A549 (cell line): ENCODE measurements around the gene POU2F3. TPM values are rescaled to one million over a fixed set of nuclear protein-coding genes. Genes with fewer than 3 reads are reported as not detected.

ENCODE experiments used
- ATAC-seq, 2 experiments: fragments of 200-7000 bp in 1 of 2; fragments of >200 bp in 1 of 2; cut with Nextera tagmentation in 1 of 2; cut with Tn5 transposase in 1 of 2; 3 replicates each; pipeline versions ENCODE4 v1.8.0 to v1.9.1; 2018 to 2020; ENCODE audit warnings: mild to moderate bottlenecking in 1 of 2, moderate library complexity in 1 of 2
- CTCF ChIA-PET: fragments of 300-600 bp; sonication (Branson Sonifier 250); formaldehyde crosslinking; extraction: SDS; loops from one replicate; lab custom pipeline; 2021; ENCODE audit warnings: antibody characterized with exemption, inconsistent platforms; lab: Yijun Ruan, JAX
- POLR2A ChIA-PET: fragments of 350-600 bp; formaldehyde crosslinking; extraction: SDS; loops from one replicate; lab custom pipeline; 2021; ENCODE audit warnings: antibody characterized with exemption, inconsistent platforms; lab: Yijun Ruan, JAX
- DNase-seq, 2 experiments: peaks; one replicate each; pipeline versions ENCODE4 v3.0.0 to v3.0.0-alpha.2; 2011 to 2016; ENCODE audit warnings: low read depth in 1 of 2, low spot score in 1 of 2
- FAIRE-seq: peaks from 2 replicates; lab custom pipeline; 2011; peaks lifted over from hg19 to GRCh38; lab: Jason Lieb, UNC
- H3K27ac ChIP-seq, 2 experiments: fragments of >200 bp; sonication (Bioruptor Twin); formaldehyde crosslinking; 3 replicates each; pipeline ENCODE4 v1.5.1; 2016 to 2017
- H3K4me1 ChIP-seq: fragments of >200 bp; sonication (Bioruptor Twin); formaldehyde crosslinking; 3 replicates; pipeline ENCODE4 v1.6.1; 2016
- H3K4me2 ChIP-seq: fragments of >200 bp; sonication (Bioruptor Twin); formaldehyde crosslinking; 3 replicates; pipeline ENCODE4 v1.6.1; 2016
- H3K4me3 ChIP-seq: fragments of >200 bp; sonication (Bioruptor Twin); formaldehyde crosslinking; 3 replicates; pipeline ENCODE4 v1.5.1; 2016
- H3K9me3 ChIP-seq: fragments of >200 bp; sonication (Bioruptor Twin); formaldehyde crosslinking; 3 replicates; pipeline ENCODE4 v1.6.1; 2016
- ATOH8 ChIP-seq: fragments of 250-450 bp; sonication (Bioruptor Pico); IDR thresholded peaks from 2 replicates; pipeline ENCODE4 v1.5.0; 2020; ENCODE audit warnings: low read depth, mild to moderate bottlenecking, moderate library complexity
- CHD2 ChIP-seq: fragments of 150-350 bp; IDR thresholded peaks from 2 replicates; pipeline ENCODE4 v1.6.1; 2014; ENCODE audit warnings: low read length; ENCODE audit not compliant: partially characterized antibody
- ELK1 ChIP-seq: fragments of 150-350 bp; IDR thresholded peaks from 2 replicates; pipeline ENCODE4 v1.6.1; 2014; ENCODE audit warnings: low read depth, mild to moderate bottlenecking, low read length
- EP300 ChIP-seq, 2 experiments: fragments of >200 bp; sonication (Bioruptor Twin); formaldehyde crosslinking; IDR thresholded peaks; 2 replicates in 1 of 2; 3 replicates in 1 of 2; pipeline ENCODE4 v1.6.1; 2016 to 2017
- ESRRA ChIP-seq: fragments of 150-350 bp; IDR thresholded peaks from 2 replicates; pipeline ENCODE4 v1.6.1; 2014; ENCODE audit warnings: mild to moderate bottlenecking, low read length, borderline replicate concordance
- HES2 ChIP-seq: fragments of >200 bp; sonication (Bioruptor Twin); formaldehyde crosslinking; IDR thresholded peaks from 2 replicates; pipeline ENCODE4 v1.6.1; 2016
- HOXA7 ChIP-seq: fragments of 250-450 bp; sonication (Bioruptor Pico); IDR thresholded peaks from 2 replicates; pipeline ENCODE4 v1.5.0; 2020; ENCODE audit warnings: mild to moderate bottlenecking, moderate library complexity
- HOXB13 ChIP-seq: fragments of 250-450 bp; sonication (Bioruptor Pico); IDR thresholded peaks from 2 replicates; pipeline ENCODE4 v1.5.0; 2020; ENCODE audit warnings: low read depth, mild to moderate bottlenecking, moderate library complexity
- HOXB5 ChIP-seq: fragments of 250-450 bp; sonication (Bioruptor Pico); IDR thresholded peaks from 2 replicates; pipeline ENCODE4 v1.5.0; 2020; ENCODE audit warnings: mild to moderate bottlenecking, moderate library complexity
- JUNB ChIP-seq: fragments of >200 bp; sonication (Bioruptor Twin); formaldehyde crosslinking; IDR thresholded peaks from 2 replicates; pipeline ENCODE4 v1.6.1; 2016
- KDM5A ChIP-seq: fragments of 200-600 bp; sonication (generic); IDR thresholded peaks from 2 replicates; pipeline ENCODE4 v1.6.1; 2016; ENCODE audit warnings: antibody characterized with exemption, mild to moderate bottlenecking
- MAFK ChIP-seq: fragments of 450-650 bp; IDR thresholded peaks from 2 replicates; pipeline ENCODE4 v1.6.1; 2014; ENCODE audit not compliant: partially characterized antibody
- NFE2L2 ChIP-seq: fragments of 150-350 bp; conservative IDR thresholded peaks from 2 replicates; pipeline ENCODE4 v1.6.1; 2014; ENCODE audit warnings: low read length
- PBX3 ChIP-seq: IDR thresholded peaks from 2 replicates; pipeline ENCODE4 v1.6.1; 2012
- PHF8 ChIP-seq: fragments of 200-600 bp; sonication (generic); IDR thresholded peaks from 2 replicates; pipeline ENCODE4 v1.6.1; 2016; ENCODE audit warnings: low read depth, mild to moderate bottlenecking, antibody characterized with exemption, moderate library complexity, borderline replicate concordance
- POLR2A ChIP-seq: IDR thresholded peaks from 2 replicates; pipeline ENCODE4 v1.6.1; 2012; ENCODE audit warnings: mild to moderate bottlenecking, low read length
- RARB ChIP-seq: fragments of 250-450 bp; sonication (Bioruptor Pico); IDR thresholded peaks from 2 replicates; pipeline ENCODE4 v1.8.0; 2021; ENCODE audit warnings: mild to moderate bottlenecking, moderate library complexity
- SREBF2 ChIP-seq: fragments of 450-650 bp; IDR thresholded peaks from 2 replicates; pipeline ENCODE4 v1.6.1; 2014; ENCODE audit warnings: mild to moderate bottlenecking, moderate library complexity
- TFCP2L1 ChIP-seq: fragments of 250-450 bp; sonication (Bioruptor Pico); IDR thresholded peaks from 2 replicates; pipeline ENCODE4 v1.5.0; 2021; ENCODE audit warnings: mild to moderate bottlenecking
- ZC3H11A ChIP-seq: fragments of 450-650 bp; IDR thresholded peaks from 2 replicates; pipeline ENCODE4 v1.6.1; 2014; ENCODE audit warnings: antibody characterized with exemption, mild to moderate bottlenecking
- ZNF302 ChIP-seq: fragments of 250-450 bp; sonication (Bioruptor Pico); IDR thresholded peaks from 2 replicates; pipeline ENCODE4 v1.9.0; 2021; ENCODE audit warnings: inconsistent platforms, mild to moderate bottlenecking, moderate library complexity
- WGBS: methylation state at CpG from one replicate; pipeline ENCODE4 v1.1.6; 2017; ENCODE audit errors: missing lambda C conversion rate; 5-methylcytosine and 5-hydroxymethylcytosine counted together
- polyA plus RNA-seq, 4 experiments: library from polyadenylated mRNA; depleted of rRNA in 3 of 4; stranded (reverse); fragments of >200 nt; fragmentation: RNase III in 1 of 4; extraction: RNeasy Plus Mini Kit Qiagen cat#74134 plus additional on column Dnase treatment in 1 of 4; gene quantifications; 2 replicates in 3 of 4; 3 replicates in 1 of 4; pipeline ENCODE4 v1.2.3, GENCODE V29; 2011 to 2017
- TF ChIP-seq, protein P1 (sequence below): fragments of >200 bp; sonication (Bioruptor Twin); formaldehyde crosslinking; IDR thresholded peaks from 3 replicates; pipeline ENCODE4 v1.6.1; 2016
- TF ChIP-seq, protein P2 (sequence below): fragments of 200-600 bp; sonication (generic); IDR thresholded peaks from 2 replicates; pipeline ENCODE4 v1.6.1; 2016; ENCODE audit warnings: antibody characterized with exemption, mild to moderate bottlenecking, moderate library complexity

The POU2F3 gene
- polyA plus RNA-seq, 2 of the 4 experiments (the other 2 are of a cell fraction): not detected

GRCh38 chr11:120290956-120291355, 51.0 kb downstream of the POU2F3 start:
- DNase-seq (no peak), ATAC-seq (no peak), FAIRE-seq (no peak)
- Histone ChIP-seq H3K4me3 (no peak overlapping the region), H3K27ac (no peak overlapping the region), H3K4me1 (no peaks in the 10 kb centered on the region), H3K9me3 (no peaks in the 10 kb centered on the region), H3K4me2 (no peak overlapping the region)
- ChIA-PET POLR2A (no interaction called here), CTCF (interaction anchor here (6.0 kb wide), 1 partner anchor 9 kb away, joined by 38 read pairs; no protein-coding TSS in a partner anchor)
- TF ChIP-seq KDM5A (no peak), HOXB13 (CRISPR knock-in tag) (no peak), CHD2 (no peak), ZNF302 (CRISPR knock-in tag) (no peak), HOXB5 (CRISPR knock-in tag) (no peak), SREBF2 (no peak), ZC3H11A (no peak), ELK1 (no peak), PBX3 (no peak)
- TF ChIP-seq, protein P1, sequence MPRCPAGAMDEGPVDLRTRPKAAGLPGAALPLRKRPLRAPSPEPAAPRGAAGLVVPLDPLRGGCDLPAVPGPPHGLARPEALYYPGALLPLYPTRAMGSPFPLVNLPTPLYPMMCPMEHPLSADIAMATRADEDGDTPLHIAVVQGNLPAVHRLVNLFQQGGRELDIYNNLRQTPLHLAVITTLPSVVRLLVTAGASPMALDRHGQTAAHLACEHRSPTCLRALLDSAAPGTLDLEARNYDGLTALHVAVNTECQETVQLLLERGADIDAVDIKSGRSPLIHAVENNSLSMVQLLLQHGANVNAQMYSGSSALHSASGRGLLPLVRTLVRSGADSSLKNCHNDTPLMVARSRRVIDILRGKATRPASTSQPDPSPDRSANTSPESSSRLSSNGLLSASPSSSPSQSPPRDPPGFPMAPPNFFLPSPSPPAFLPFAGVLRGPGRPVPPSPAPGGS: no peak
- 3% methylated on average over 3 of the region's 3 CpGs for WGBS

DNA sequence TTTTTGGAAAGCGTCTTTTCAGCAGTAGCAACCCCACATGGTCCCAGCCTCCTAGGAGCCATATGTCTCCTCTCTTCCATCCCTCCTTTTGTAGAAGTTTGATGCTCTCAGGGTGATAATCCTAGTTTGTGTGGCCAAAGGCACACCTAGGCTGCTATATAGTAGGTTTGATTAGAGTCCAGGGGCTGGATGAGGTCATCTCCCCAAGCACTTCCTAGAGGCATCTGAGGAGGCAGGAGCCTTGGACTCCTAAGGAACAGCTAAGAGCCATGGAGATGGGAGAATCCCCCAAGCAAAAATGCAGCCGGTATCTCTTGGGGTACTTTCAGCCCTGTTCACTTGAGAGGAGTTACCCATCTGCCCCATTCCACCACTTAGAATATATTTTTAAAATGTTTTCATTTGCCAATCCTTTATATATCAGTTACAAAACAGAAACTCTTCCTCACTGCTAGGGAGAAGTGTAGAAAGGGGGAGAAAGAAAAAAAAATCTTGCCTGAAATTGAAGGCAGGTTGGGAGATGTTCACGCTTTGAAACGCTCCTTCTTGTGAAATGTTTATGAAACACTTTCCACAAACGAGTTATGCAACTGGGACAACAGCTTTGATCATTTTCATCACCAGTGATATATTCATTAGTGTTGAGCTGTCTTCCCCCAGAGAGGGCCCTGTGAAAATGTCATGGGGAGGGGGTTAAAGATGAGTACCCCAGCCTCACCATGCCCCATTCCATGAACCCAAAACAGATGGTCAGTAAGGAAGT, 53.3 kb downstream of the POU2F3 start:
- 21% methylated on average over 5 of the region's 5 CpGs for WGBS
- H3K4me1 ChIP-seq: no peaks in the 10 kb centered on the region
- ChIA-PET POLR2A (no interaction called here), CTCF (interaction anchor here (1.0 to 2.0 kb wide), 3 partner anchors 10 to 58 kb away, joined by 3 to 14 read pairs (median 10); no protein-coding TSS in a partner anchor)
- no peak overlapping the region for H3K4me2 ChIP-seq
- H3K27ac ChIP-seq: no peak overlapping the region
- H3K4me3 ChIP-seq: no peak overlapping the region
- no peaks in the 10 kb centered on the region for H3K9me3 ChIP-seq
- ATAC-seq (no peak), DNase-seq (no peak), FAIRE-seq (no peak)
- TF ChIP-seq EP300 (IDR thresholded peaks at IDR 0.05) (no peak), NFE2L2 (no peak), JUNB (no peak), RARB (CRISPR knock-in tag) (no peak), HOXA7 (CRISPR knock-in tag) (no peak), ATOH8 (CRISPR knock-in tag) (no peak), MAFK (no peak), HES2 (no peak), PHF8 (no peak), POLR2A (no peak), TFCP2L1 (CRISPR knock-in tag) (no peak), ESRRA (no peak), CHD2 (no peak), ELK1 (no peak), PBX3 (no peak)
- TF ChIP-seq, protein P2, sequence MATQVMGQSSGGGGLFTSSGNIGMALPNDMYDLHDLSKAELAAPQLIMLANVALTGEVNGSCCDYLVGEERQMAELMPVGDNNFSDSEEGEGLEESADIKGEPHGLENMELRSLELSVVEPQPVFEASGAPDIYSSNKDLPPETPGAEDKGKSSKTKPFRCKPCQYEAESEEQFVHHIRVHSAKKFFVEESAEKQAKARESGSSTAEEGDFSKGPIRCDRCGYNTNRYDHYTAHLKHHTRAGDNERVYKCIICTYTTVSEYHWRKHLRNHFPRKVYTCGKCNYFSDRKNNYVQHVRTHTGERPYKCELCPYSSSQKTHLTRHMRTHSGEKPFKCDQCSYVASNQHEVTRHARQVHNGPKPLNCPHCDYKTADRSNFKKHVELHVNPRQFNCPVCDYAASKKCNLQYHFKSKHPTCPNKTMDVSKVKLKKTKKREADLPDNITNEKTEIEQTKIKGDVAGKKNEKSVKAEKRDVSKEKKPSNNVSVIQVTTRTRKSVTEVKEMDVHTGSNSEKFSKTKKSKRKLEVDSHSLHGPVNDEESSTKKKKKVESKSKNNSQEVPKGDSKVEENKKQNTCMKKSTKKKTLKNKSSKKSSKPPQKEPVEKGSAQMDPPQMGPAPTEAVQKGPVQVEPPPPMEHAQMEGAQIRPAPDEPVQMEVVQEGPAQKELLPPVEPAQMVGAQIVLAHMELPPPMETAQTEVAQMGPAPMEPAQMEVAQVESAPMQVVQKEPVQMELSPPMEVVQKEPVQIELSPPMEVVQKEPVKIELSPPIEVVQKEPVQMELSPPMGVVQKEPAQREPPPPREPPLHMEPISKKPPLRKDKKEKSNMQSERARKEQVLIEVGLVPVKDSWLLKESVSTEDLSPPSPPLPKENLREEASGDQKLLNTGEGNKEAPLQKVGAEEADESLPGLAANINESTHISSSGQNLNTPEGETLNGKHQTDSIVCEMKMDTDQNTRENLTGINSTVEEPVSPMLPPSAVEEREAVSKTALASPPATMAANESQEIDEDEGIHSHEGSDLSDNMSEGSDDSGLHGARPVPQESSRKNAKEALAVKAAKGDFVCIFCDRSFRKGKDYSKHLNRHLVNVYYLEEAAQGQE: no peak
- TF ChIP-seq, protein P1: no peak
